Stomach (tissue), 9 donors: ENCODE results near the gene PBXIP1. TPM values are rescaled to one million over a fixed set of nuclear protein-coding genes. Genes with fewer than 3 reads are reported as not detected.

Experiments used
- DNase-seq, 2 donors: peaks; one replicate each; pipeline versions ENCODE4 v3.0.0 to v3.0.0-alpha.2; 2013 to 2019
- H3K27ac ChIP-seq, 5 donors: fragments of 200-600 bp in 4 of 5; sonication (generic) in 4 of 5; one replicate each; pipeline ENCODE4 v1.5.1; 2013 to 2019; ENCODE audit warnings: mild to moderate bottlenecking in 1 of 5, moderate library complexity in 1 of 5
- H3K27me3 ChIP-seq, 3 donors: fragments of 200-600 bp; sonication (generic); one replicate each; pipeline ENCODE4 v1.5.1; 2017 to 2019; ENCODE audit warnings: mixed run types in 1 of 3
- H3K36me3 ChIP-seq, 4 donors: fragments of 200-600 bp; sonication (generic); 1 replicate in 3 of 4; 2 replicates in 1 of 4; pipeline ENCODE4 v1.5.1; 2016 to 2019
- H3K4me1 ChIP-seq, 4 donors: fragments of 200-600 bp; sonication (generic); one replicate each; pipeline ENCODE4 v1.5.1; 2016 to 2019
- H3K4me3 ChIP-seq, 4 donors: fragments of 200-600 bp; sonication (generic) in 3 of 4; one replicate each; pipeline ENCODE4 v1.5.1; 2016 to 2019; ENCODE audit warnings: mild to moderate bottlenecking in 1 of 4
- H3K9me3 ChIP-seq, 4 donors: fragments of 200-600 bp; sonication (generic); one replicate each; pipeline ENCODE4 v1.5.1; 2016 to 2019
- EP300 ChIP-seq: sonication (generic); formaldehyde crosslinking; IDR thresholded peaks from one replicate; pipeline ENCODE4 v1.6.1; 2017; ENCODE audit warnings: antibody characterized with exemption
- POLR2A ChIP-seq, 4 donors: fragments of 450-650 bp; IDR thresholded peaks; one replicate each; pipeline ENCODE4 v1.6.1; 2016; ENCODE audit warnings: antibody characterized with exemption in 4 of 4, control low read depth in 2 of 4, mild to moderate bottlenecking in 1 of 4, moderate library complexity in 1 of 4
- POLR2AphosphoS5 ChIP-seq, 3 donors: sonication (generic); formaldehyde crosslinking; IDR thresholded peaks; one replicate each; pipeline ENCODE4 v1.6.1; 2016; ENCODE audit warnings: antibody characterized with exemption in 3 of 3
- WGBS, 5 donors: extraction: QIAGEN DNeasy Blood & Tissue Kit in 3 of 5; methylation state at CpG; one replicate each; pipeline versions ENCODE4 v1.1.5 to v1.1.7; 2013 to 2018; 5-methylcytosine and 5-hydroxymethylcytosine counted together
- intact Hi-C: fragments of 100-400 bp; cut with DNase I; formaldehyde crosslinking; loops from one replicate; pipeline ENCODE4 v1.15.1; 2023; ENCODE audit warnings: low total_unique reads
- polyA plus RNA-seq, 3 donors: library from polyadenylated mRNA; stranded (reverse); fragments of 200-250 nt; gene quantifications; one replicate each; pipeline ENCODE4 v1.2.3, GENCODE V29; 2013
- total RNA-seq, 5 donors: library from RNA; depleted of rRNA; stranded (reverse); fragments of >200 nt; gene quantifications; one replicate each; pipeline versions ENCODE4 v1.1.0 to v1.2.3, GENCODE V29; 2014 to 2016
- TF ChIP-seq, protein P1 (sequence below), 7 experiments: fragments of 450-650 bp in 4 of 7; fragments of 200-600 bp in 3 of 7; sonication (generic) in 3 of 7; IDR thresholded peaks; one replicate each; pipeline ENCODE4 v1.5.1; 2016 to 2019; ENCODE audit warnings: antibody characterized with exemption in 7 of 7, control low read depth in 2 of 7, mild to moderate bottlenecking in 1 of 7
- donor health status: healthy with polysubstance abuse.
- donor health status: Bipolar disorder and iron deficiency.
- donor health status: healthy.

Gene PBXIP1
- total and polyA plus RNA-seq, 8 donors: 19.7 to 123 (median 71.7) TPM

DNA sequence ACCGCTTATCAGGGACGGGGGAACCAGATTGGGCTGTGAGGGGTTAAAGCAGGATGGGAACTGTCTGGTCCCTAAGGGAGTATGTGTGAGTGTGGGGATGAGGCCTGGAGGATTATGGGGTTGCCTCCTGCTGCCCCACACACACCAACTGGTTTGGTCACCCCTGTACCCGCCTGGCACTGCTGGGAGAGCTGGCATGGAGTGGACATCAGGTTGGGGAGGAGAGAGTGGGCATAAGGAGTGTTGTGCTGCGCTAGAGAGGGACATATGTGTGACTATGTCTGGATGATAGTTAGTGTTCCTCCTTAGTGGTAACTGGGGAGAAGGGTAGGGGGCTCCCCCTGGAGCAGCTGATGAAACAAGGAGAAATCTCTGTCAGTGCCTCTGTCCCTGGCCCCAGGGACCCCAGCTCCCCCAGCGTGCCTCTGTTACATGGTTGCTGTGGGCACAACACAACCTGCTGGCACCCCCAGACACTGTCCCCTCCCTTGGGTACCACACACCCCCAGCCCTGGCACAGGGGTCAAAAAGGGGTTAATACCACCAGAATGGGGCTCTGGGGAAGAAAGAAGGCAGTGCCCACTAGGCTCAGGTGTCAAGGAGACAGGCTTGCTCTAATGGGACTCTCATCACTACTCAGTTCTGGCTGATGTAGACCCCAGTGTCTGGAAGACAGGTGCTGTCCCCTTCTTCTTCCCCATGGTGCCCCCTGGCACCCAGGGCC lies 48.6 kb upstream of the PBXIP1 start:
- no peaks in the 10 kb centered on the region for H3K9me3 ChIP-seq
- peaks cover 64 to 70% (median 66%) of the 10 kb centered on the region in 4 donors for H3K4me1 ChIP-seq
- DNase-seq: no peak
- H3K4me3 ChIP-seq: peak overlapping the region; percentile 78 to 90 (median 85)
- intact Hi-C loops: no loop called here
- peaks cover 0 to 5% (median 0%) of the 10 kb centered on the region in 4 donors for H3K36me3 ChIP-seq
- TF ChIP-seq, protein P1, sequence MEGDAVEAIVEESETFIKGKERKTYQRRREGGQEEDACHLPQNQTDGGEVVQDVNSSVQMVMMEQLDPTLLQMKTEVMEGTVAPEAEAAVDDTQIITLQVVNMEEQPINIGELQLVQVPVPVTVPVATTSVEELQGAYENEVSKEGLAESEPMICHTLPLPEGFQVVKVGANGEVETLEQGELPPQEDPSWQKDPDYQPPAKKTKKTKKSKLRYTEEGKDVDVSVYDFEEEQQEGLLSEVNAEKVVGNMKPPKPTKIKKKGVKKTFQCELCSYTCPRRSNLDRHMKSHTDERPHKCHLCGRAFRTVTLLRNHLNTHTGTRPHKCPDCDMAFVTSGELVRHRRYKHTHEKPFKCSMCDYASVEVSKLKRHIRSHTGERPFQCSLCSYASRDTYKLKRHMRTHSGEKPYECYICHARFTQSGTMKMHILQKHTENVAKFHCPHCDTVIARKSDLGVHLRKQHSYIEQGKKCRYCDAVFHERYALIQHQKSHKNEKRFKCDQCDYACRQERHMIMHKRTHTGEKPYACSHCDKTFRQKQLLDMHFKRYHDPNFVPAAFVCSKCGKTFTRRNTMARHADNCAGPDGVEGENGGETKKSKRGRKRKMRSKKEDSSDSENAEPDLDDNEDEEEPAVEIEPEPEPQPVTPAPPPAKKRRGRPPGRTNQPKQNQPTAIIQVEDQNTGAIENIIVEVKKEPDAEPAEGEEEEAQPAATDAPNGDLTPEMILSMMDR (IDR thresholded peaks at IDR 0.05): no peak
- TF ChIP-seq EP300 (no peak), POLR2A (IDR thresholded peaks at IDR 0.05) (no peak), POLR2AphosphoS5 (IDR thresholded peaks at IDR 0.05) (no peak)
- whole genome bisulfite sequencing, 5 donors: 23 to 28% (median 27%) methylated on average over 4 to 5 of the region's 5 CpGs
- H3K27ac ChIP-seq: peak overlapping the region; percentile 96 to 100 (median 99)
- H3K27me3 ChIP-seq: no peaks in the 10 kb centered on the region

DNA sequence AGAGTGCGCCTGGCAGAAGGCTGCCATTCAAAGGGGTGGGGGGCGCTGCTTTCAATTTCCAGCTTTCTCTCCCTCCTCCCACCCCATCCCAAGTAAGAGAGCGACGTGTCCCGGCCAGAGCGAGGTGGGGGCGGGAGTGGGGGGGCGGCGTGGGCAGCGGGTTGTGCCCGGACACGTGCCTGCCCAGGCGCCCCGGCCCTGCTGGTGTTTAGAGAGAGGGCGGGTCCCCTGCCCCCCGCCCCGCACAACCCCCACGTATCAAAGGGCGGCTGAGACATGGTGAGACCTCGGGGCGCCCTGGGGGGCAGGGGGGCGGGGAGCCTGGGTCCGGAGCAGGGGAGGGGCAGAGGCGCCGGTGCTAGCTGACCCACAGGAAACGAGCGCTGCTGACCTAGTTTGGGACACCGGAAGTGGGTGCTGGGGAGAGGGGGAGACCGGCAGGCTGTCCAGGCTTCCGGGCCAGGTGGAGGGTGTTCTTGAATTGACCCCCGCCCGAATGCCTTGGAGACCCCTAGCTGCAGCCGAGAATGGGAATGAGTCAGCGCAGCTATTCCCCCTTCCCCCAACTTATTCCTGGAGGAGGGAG lies 48.0 kb upstream of the PBXIP1 start:
- H3K27me3 ChIP-seq: no peaks in the 10 kb centered on the region
- H3K4me1 ChIP-seq: peaks cover 65 to 70% (median 66%) of the 10 kb centered on the region in 4 donors
- peak overlapping the region; percentile 78 to 90 (median 85) for H3K4me3 ChIP-seq
- no peaks in the 10 kb centered on the region for H3K36me3 ChIP-seq
- no peaks in the 10 kb centered on the region for H3K9me3 ChIP-seq
- DNase-seq: peak; percentile 76 to 83
- TF ChIP-seq EP300: no peak
- TF ChIP-seq POLR2AphosphoS5 (IDR thresholded peaks at IDR 0.05): peak in 1 of 3 donors; percentile 20
- H3K27ac ChIP-seq: peak overlapping the region; percentile 96 to 100 (median 99)
- intact Hi-C loops: no loop called here
- WGBS, 5 donors: 0 to 2% (median 1%) methylated on average over 13 to 34 of the region's 34 CpGs

DNA sequence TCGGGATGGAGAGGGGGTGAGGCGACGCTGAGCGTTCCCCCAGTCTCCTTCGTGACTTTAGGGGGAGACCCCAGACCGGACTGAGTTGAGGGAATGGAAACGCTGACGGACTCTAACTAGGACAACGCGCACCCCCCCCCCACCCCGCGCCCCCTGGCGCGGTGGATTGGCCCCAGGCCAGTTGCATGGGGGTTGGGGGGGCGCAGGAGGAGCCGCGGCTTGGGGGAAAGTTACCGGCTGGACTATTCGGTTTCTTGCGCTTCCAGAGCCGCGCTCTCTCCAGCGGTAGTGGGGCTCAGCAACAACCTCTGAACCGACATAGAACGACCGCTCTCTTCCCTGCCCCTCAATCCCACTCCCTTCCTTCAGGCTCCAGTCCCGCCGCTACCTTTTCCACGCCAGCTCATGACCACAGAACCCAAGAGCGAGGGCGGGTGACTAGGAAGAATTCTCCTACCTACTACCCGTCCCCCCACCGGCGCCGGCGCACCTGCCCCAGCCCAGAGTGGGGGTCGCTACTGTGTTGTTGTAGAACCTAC lies 47.4 kb upstream of the PBXIP1 start:
- 0 to 1% (median 1%) methylated on average over 35 to 37 of the region's 37 CpGs for WGBS, 5 donors
- Histone ChIP-seq H3K27ac (peak overlapping the region; percentile 96 to 100 (median 99)), H3K4me1 (peaks cover 61 to 68% (median 65%) of the 10 kb centered on the region in 4 donors), H3K27me3 (no peaks in the 10 kb centered on the region), H3K9me3 (no peaks in the 10 kb centered on the region), H3K36me3 (no peaks in the 10 kb centered on the region), H3K4me3 (peak overlapping the region; percentile 78 to 90 (median 85))
- no peak for TF ChIP-seq EP300
- no peak for TF ChIP-seq POLR2A (IDR thresholded peaks at IDR 0.05)
- TF ChIP-seq, protein P1 (IDR thresholded peaks at IDR 0.05): no peak
- TF ChIP-seq POLR2AphosphoS5 (IDR thresholded peaks at IDR 0.05): peak in 1 of 3 donors; percentile 3
- intact Hi-C loops: no loop called here
- DNase-seq: peak in 1 of 2 donors; percentile 73

DNA sequence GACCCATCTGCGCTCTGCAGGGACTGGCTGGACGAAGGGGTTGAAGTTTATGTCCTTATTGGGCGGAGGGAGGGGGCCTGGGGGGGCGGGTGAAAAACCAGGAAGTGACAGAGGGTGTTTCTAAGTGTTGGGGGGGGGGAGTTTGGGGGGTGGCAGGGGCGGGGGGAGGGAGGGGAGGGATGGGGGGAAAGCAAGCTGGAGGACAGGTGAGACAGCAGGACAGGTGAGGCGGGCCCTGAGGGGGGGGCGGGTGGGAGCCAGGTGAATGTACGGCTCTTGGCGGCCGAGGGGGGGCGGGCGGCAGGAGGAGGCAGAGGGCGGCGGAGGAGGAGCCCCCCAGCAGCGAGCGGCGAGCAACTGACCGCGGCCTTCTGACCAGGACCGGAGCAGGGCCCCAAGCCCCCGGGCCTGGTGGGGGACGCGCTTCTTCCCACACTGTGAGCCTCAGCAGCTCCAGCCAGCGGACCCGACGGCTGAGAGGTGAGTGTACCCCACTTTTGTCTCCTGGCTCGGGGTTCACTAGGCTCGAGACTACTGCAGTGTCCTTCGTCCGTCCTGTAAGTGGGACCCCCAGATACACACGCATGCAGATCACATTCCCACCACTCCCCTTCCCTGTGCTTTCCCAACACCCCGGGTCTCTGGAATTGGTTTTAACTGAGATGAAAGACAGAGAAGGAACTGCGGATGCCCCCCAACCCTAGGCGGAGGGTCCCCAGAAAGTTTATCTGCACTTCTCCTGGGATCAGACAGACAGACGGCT lies 46.7 kb upstream of the PBXIP1 start, which contains the start of gene ZBTB7B:
TSS of gene ZBTB7B (plus strand) at position 339 of the 763 bp plus-strand sequence. CDS start 11,859 bp downstream, outside the sequence.
- TF ChIP-seq, protein P1 (IDR thresholded peaks at IDR 0.05): peak in 1 of 7 experiments; percentile 6
- TF ChIP-seq POLR2AphosphoS5 (IDR thresholded peaks at IDR 0.05): peak in 1 of 3 donors; percentile 11
- no peak for TF ChIP-seq EP300
- intact Hi-C loops: no loop called here
- Histone ChIP-seq H3K27ac (peak within 1 kb of the TSS; percentile 98 to 100 (median 99)), H3K4me3 (peak within 1 kb of the TSS; percentile 78 to 90 (median 85)), H3K4me1 (peaks cover 55 to 67% (median 61%) of the 10 kb centered on the region in 4 donors), H3K27me3 (no peaks in the 10 kb centered on the region), H3K36me3 (no peaks in the 10 kb centered on the region), H3K9me3 (no peaks in the 10 kb centered on the region)
- DNase-seq: peak; percentile 62 to 78
- 0 to 2% (median 0%) methylated on average over 14 to 34 of the region's 35 CpGs for WGBS, 5 donors
